Fibroblast of pulmonary artery (primary cell): ENCODE results near the gene RAC3.

Source experiments
- DNase-seq: peaks from one replicate; pipeline ENCODE4 v3.0.0-alpha.2; 2010; ENCODE audit warnings: low read depth
- H3K4me3 ChIP-seq: replicated peaks from 2 replicates; pipeline ENCODE4 v1.5.1; 2011; ENCODE audit warnings: low read depth, mild to moderate bottlenecking, control low read depth, low read length, moderate library complexity
- CTCF ChIP-seq: IDR thresholded peaks from 2 replicates; pipeline ENCODE4 v1.5.1; 2011; ENCODE audit warnings: mild to moderate bottlenecking, control low read depth, low read length, inconsistent platforms; ENCODE audit errors: missing control alignments

RAC3 gene

GRCh38 chr17:82079001-82079677, 47.7 kb downstream of the RAC3 start:
- no peak for DNase-seq
- H3K4me3 ChIP-seq = no peak overlapping the region
- TF ChIP-seq CTCF = no peak

GRCh38 chr17:82080048-82080788, 48.7 kb downstream of the RAC3 start:
- no peak for DNase-seq
- H3K4me3 ChIP-seq = no peak overlapping the region
- TF ChIP-seq CTCF = no peak

- H3K4me3 ChIP-seq = no peak overlapping the region
- TF ChIP-seq CTCF = no peak
- no peak for DNase-seq
These were observed 49.4 kb downstream of the RAC3 start for GRCh38 chr17:82080789-82081464.

- no peak for DNase-seq
- TF ChIP-seq CTCF = no peak
- no peak overlapping the region for H3K4me3 ChIP-seq
These were observed 50.1 kb downstream of the RAC3 start for GRCh38 chr17:82081546-82081945.

GRCh38 chr17:82081966-82082365, 50.5 kb downstream of the RAC3 start:
- DNase-seq = no peak
- no peak for TF ChIP-seq CTCF
- H3K4me3 ChIP-seq = no peak overlapping the region

GRCh38 chr17:82082456-82082855, 51.0 kb downstream of the RAC3 start:
- DNase-seq = no peak
- no peak overlapping the region for H3K4me3 ChIP-seq

More at GRCh38 chr17:82082456-82082855, 51.0 kb downstream of the RAC3 start:
- TF ChIP-seq CTCF = no peak
